Activated CD8-positive, alpha-beta memory T cell treated with anti-CD3 and anti-CD28 coated beads for 1 hour (primary cell): ENCODE data around the gene SLC29A3.

ENCODE experiments used
- DNase-seq, 2 donors: peaks; one replicate each; pipeline ENCODE4 v3.0.0-alpha.2; 2020; ENCODE audit warnings: low read depth in 1 of 2; ENCODE audit errors: extremely low read depth in 1 of 2

SLC29A3 gene

GRCh38 chr10:71317739-71318138, 1.3 kb upstream of the SLC29A3 start:
- DNase-seq, result no peak

GRCh38 chr10:71319800-71320392, 837 bp downstream of the SLC29A3 start:
- DNase-seq, result no peak

- no peak for DNase-seq
Observed at GRCh38 chr10:71320592-71320991, 1.5 kb downstream of the SLC29A3 start.

- DNase-seq, result no peak
Observed at GRCh38 chr10:71321386-71321785, 2.3 kb downstream of the SLC29A3 start.

GRCh38 chr10:71323407-71323806, 4.3 kb downstream of the SLC29A3 start:
- no peak for DNase-seq

GRCh38 chr10:71324743-71325142, 5.7 kb downstream of the SLC29A3 start:
- no peak for DNase-seq

- no peak for DNase-seq
Observed at GRCh38 chr10:71325267-71325666, 6.2 kb downstream of the SLC29A3 start.

GRCh38 chr10:71326464-71326881, 7.4 kb downstream of the SLC29A3 start:
- DNase-seq, result no peak

GRCh38 chr10:71330789-71331404, 11.8 kb downstream of the SLC29A3 start:
- no peak for DNase-seq

- no peak for DNase-seq
Observed at GRCh38 chr10:71331736-71332135, 12.7 kb downstream of the SLC29A3 start.

- no peak for DNase-seq
Observed at GRCh38 chr10:71332466-71332865, 13.4 kb downstream of the SLC29A3 start.

GRCh38 chr10:71333129-71333887, 14.2 kb downstream of the SLC29A3 start:
- no peak for DNase-seq

GRCh38 chr10:71334221-71334791, 15.2 kb downstream of the SLC29A3 start:
- no peak for DNase-seq

GRCh38 chr10:71335173-71335708, 16.2 kb downstream of the SLC29A3 start:
- DNase-seq, result no peak

GRCh38 chr10:71336632-71337031, 17.6 kb downstream of the SLC29A3 start:
- no peak for DNase-seq

- DNase-seq, result no peak
Observed at GRCh38 chr10:71337219-71337701, 18.2 kb downstream of the SLC29A3 start.

- no peak for DNase-seq
Observed at GRCh38 chr10:71338728-71339495, 19.9 kb downstream of the SLC29A3 start.

GRCh38 chr10:71339796-71340589, 20.9 kb downstream of the SLC29A3 start:
- DNase-seq, result no peak

- no peak for DNase-seq
Observed at GRCh38 chr10:71342573-71343391, 23.7 kb downstream of the SLC29A3 start.
